Psoas muscle (tissue), 8 donors: Measurements from ENCODE around the gene SGPP1. TPM values are rescaled to one million over a fixed set of nuclear protein-coding genes. Genes with fewer than 3 reads are reported as not detected.

Experiments used
- ATAC-seq, 4 donors: fragments of 200-7000 bp; cut with Tn5 transposase; one replicate each; pipeline ENCODE4 v1.9.1; 2020; ENCODE audit warnings: moderate library complexity in 3 of 4, mild to moderate bottlenecking in 2 of 4
- DNase-seq, 2 donors: peaks; one replicate each; pipeline ENCODE4 v3.0.0-alpha.2; 2020
- H3K27ac ChIP-seq: fragments of 200-600 bp; one replicate; pipeline ENCODE4 v1.8.0; 2022
- H3K27me3 ChIP-seq, 3 donors: fragments of 200-600 bp in 1 of 3; one replicate each; pipeline versions ENCODE4 v1.6.1 to v1.8.0; 2013 to 2022; ENCODE audit warnings: low read length in 2 of 3, mild to moderate bottlenecking in 2 of 3, moderate library complexity in 1 of 3; ENCODE audit not compliant: insufficient read depth in 3 of 3
- H3K36me3 ChIP-seq, 2 donors: fragments of 200-600 bp in 1 of 2; one replicate each; pipeline versions ENCODE4 v1.6.1 to v1.8.0; 2013 to 2022; ENCODE audit warnings: low read depth in 1 of 2, mild to moderate bottlenecking in 1 of 2, moderate library complexity in 1 of 2; ENCODE audit not compliant: insufficient read depth in 1 of 2
- H3K4me1 ChIP-seq: fragments of 200-600 bp; one replicate; pipeline ENCODE4 v1.8.0; 2022
- H3K4me3 ChIP-seq: fragments of 200-600 bp; one replicate; pipeline ENCODE4 v1.8.0; 2022; ENCODE audit warnings: mild to moderate bottlenecking
- H3K9me3 ChIP-seq: fragments of 200-600 bp; one replicate; pipeline ENCODE4 v1.8.0; 2022
- CTCF ChIP-seq: fragments of 200-600 bp; IDR thresholded peaks from one replicate; pipeline ENCODE4 v1.8.0; 2022; ENCODE audit warnings: antibody characterized with exemption
- WGBS, 3 donors: extraction: QIAGEN DNeasy Blood & Tissue Kit; methylation state at CpG; one replicate each; pipeline versions ENCODE4 v1.1.6 to v1.1.7; 2013; 5-methylcytosine and 5-hydroxymethylcytosine counted together
- intact Hi-C, 2 donors: fragments of 100-400 bp; cut with DNase I; formaldehyde crosslinking; loops; one replicate each; pipeline versions ENCODE4 v1.11.0 to v1.14.2; 2022
- polyA plus RNA-seq, 3 donors: library from polyadenylated mRNA; stranded (reverse); fragments of 200-250 nt; gene quantifications; one replicate each; pipeline ENCODE4 v1.2.3, GENCODE V29; 2013
- total RNA-seq, 4 donors: library from RNA; stranded (reverse); fragmentation: NEBNext Ultra II Directional in 2 of 4; extraction: Animal tissue kit (Norgen Biotek cat#: 25700) in 2 of 4; gene quantifications; one replicate each; pipeline versions ENCODE4 v1.2.1 to v1.2.4, GENCODE V29; 2021 to 2023
- donor health status: healthy with polysubstance abuse.
- donor health status: DM: no; HTN: no; CAD: no; lungs with moderate emphysema.
- donor health status: Bipolar disorder and iron deficiency.
- donor health status: healthy.
- donor health status: DM: yes; HTN: yes; CAD: no.
- donor health status: DM: no; HTN: no; CAD: no.
- donor health status: DM: no; HTN: no; CAD: no.
- donor health status: DM: yes; HTN: yes; CAD: no.

Gene SGPP1
- total and polyA plus RNA-seq, 7 donors, result 3.1 to 7.6 (median 4.7) TPM

- Histone ChIP-seq H3K36me3 (no peaks in the 10 kb centered on the region), H3K9me3 (no peaks in the 10 kb centered on the region), H3K27ac (no peak overlapping the region), H3K4me1 (no peaks in the 10 kb centered on the region), H3K27me3 (no peaks in the 10 kb centered on the region), H3K4me3 (no peak overlapping the region)
- TF ChIP-seq CTCF, result no peak
- no peak for ATAC-seq
- WGBS, 3 donors, result 94 to 95% (median 95%) methylated on average over 2 of the region's 2 CpGs
- intact Hi-C loops, result no loop called here
- no peak for DNase-seq
These were observed 26.1 kb downstream of the SGPP1 start for GRCh38 chr14:63701606-63702299.

- no peaks in the 10 kb centered on the region for H3K27me3 ChIP-seq
- peaks cover 0 to 6% of the 10 kb centered on the region in 2 donors for H3K36me3 ChIP-seq
- intact Hi-C loops, result no loop called here
- no peak overlapping the region for H3K27ac ChIP-seq
- no peak overlapping the region for H3K4me3 ChIP-seq
- no peaks in the 10 kb centered on the region for H3K9me3 ChIP-seq
- 95 to 96% (median 96%) methylated on average over 5 of the region's 5 CpGs for WGBS, 3 donors
- DNase-seq (no peak), ATAC-seq (no peak)
- no peaks in the 10 kb centered on the region for H3K4me1 ChIP-seq
- TF ChIP-seq CTCF, result no peak
These were observed 35.4 kb downstream of the SGPP1 start for GRCh38 chr14:63692310-63693020.

- peaks cover 0 to 12% of the 10 kb centered on the region in 2 donors for H3K36me3 ChIP-seq
- WGBS, 3 donors, result 89 to 96% (median 91%) methylated on average over 3 of the region's 3 CpGs
- no peaks in the 10 kb centered on the region for H3K4me1 ChIP-seq
- intact Hi-C loops, result no loop called here
- DNase-seq (no peak), ATAC-seq (no peak)
- H3K9me3 ChIP-seq, result no peaks in the 10 kb centered on the region
- no peaks in the 10 kb centered on the region for H3K27me3 ChIP-seq
- no peak overlapping the region for H3K4me3 ChIP-seq
- no peak overlapping the region for H3K27ac ChIP-seq
- TF ChIP-seq CTCF, result no peak
These were observed 38.7 kb downstream of the SGPP1 start for GRCh38 chr14:63689132-63689531.

GRCh38 chr14:63686926-63687325, 40.9 kb downstream of the SGPP1 start:
- intact Hi-C loops, result no loop called here
- Histone ChIP-seq H3K27ac (no peak overlapping the region), H3K27me3 (no peaks in the 10 kb centered on the region), H3K36me3 (peaks cover 0 to 8% of the 10 kb centered on the region in 2 donors), H3K4me1 (no peaks in the 10 kb centered on the region), H3K4me3 (no peak overlapping the region), H3K9me3 (no peaks in the 10 kb centered on the region)
- no peak for TF ChIP-seq CTCF
- DNase-seq, result no peak
- ATAC-seq, result no peak
